HCT116 (cell line): Measurements from ENCODE around the gene FRMD4B. TPM values are rescaled to one million over a fixed set of nuclear protein-coding genes. Genes with fewer than 3 reads are reported as not detected.

ENCODE experiments used
- ATAC-seq: fragments of 200-7000 bp; cut with Tn5 transposase; 2 replicates; pipeline ENCODE4 v1.9.1; 2020; ENCODE audit warnings: mild to moderate bottlenecking, moderate library complexity
- BruUV-seq: library from RNA; stranded (reverse); fragments of 400-500 nt; replicated peaks from 2 replicates; lab custom pipeline; 2021; lab: Mats Ljungman, UMichigan
- CTCF ChIA-PET: fragments of 300-600 bp; sonication (Branson Sonifier 250); formaldehyde crosslinking; loops from one replicate; lab custom pipeline; 2021; ENCODE audit warnings: antibody characterized with exemption; lab: Charles Lee
- POLR2A ChIA-PET: fragments of 300-600, 350-600 bp; sonication (Branson Sonifier 250); formaldehyde crosslinking; loops from one replicate; lab custom pipeline; 2021; ENCODE audit warnings: antibody characterized with exemption; lab: Charles Lee
- RAD21 ChIA-PET, 2 experiments: fragments of 300-600 bp; sonication (Branson Sonifier 250); formaldehyde crosslinking; loops; one replicate each; lab custom pipeline; 2023; ENCODE audit warnings: low total read pairs in 2 of 2; ENCODE audit not compliant: uncharacterized antibody in 2 of 2, unreplicated experiment in 2 of 2, low non-redundant PET in 1 of 2; lab: Charles Lee
- DNase-seq: peaks from one replicate; pipeline ENCODE4 v3.0.0-alpha.2; 2010; ENCODE audit warnings: low read depth, low spot score
- H2AFZ ChIP-seq: fragments of 200-600 bp; shearing (Covaris generic), sonication (generic); 2 replicates; pipeline ENCODE4 v1.6.1; 2017; ENCODE audit warnings: low read depth, mixed run types, mixed read lengths, antibody characterized with exemption, low read length; ENCODE audit not compliant: poor library complexity, severe bottlenecking
- H3K27ac ChIP-seq: 2 replicates; pipeline ENCODE4 v1.5.1; 2012; ENCODE audit warnings: low read depth, low read length
- H3K27me3 ChIP-seq: fragments of 200-600 bp; sonication (generic); 2 replicates; pipeline ENCODE4 v1.6.1; 2016; ENCODE audit warnings: mixed run types, low read length, mixed read lengths; ENCODE audit not compliant: insufficient read depth
- H3K36me3 ChIP-seq, 2 experiments: fragments of 200-500 bp in 1 of 2; fragments of 200-600 bp in 1 of 2; sonication (Bioruptor generic) in 1 of 2; sonication (generic) in 1 of 2; 2 replicates each; pipeline versions ENCODE4 v1.5.1 to v1.6.1; 2014 to 2016; ENCODE audit warnings: low read length in 2 of 2, inconsistent platforms in 1 of 2, mixed read lengths in 1 of 2, mixed run types in 1 of 2; ENCODE audit not compliant: insufficient read depth in 2 of 2, control insufficient read depth in 1 of 2
- H3K4me1 ChIP-seq, 2 experiments: fragments of 200-600 bp in 1 of 2; sonication (generic) in 1 of 2; 2 replicates each; pipeline versions ENCODE4 v1.5.1 to v1.6.1; 2012 to 2017; ENCODE audit warnings: low read length in 2 of 2, inconsistent platforms in 1 of 2, mild to moderate bottlenecking in 1 of 2, mixed read lengths in 1 of 2, mixed run types in 1 of 2, moderate library complexity in 1 of 2; ENCODE audit not compliant: insufficient read depth in 2 of 2, control insufficient read depth in 1 of 2
- H3K4me2 ChIP-seq: fragments of 200-600 bp; sonication (generic); 2 replicates; pipeline ENCODE4 v1.6.1; 2017; ENCODE audit warnings: mixed run types, low read length, mixed read lengths
- H3K4me3 ChIP-seq, 2 experiments: fragments of 200-600 bp in 1 of 2; sonication (generic) in 1 of 2; replicated peaks in 1 of 2; 2 replicates each; pipeline ENCODE4 v1.5.1; 2011 to 2016; ENCODE audit warnings: low read length in 2 of 2, control low read depth in 1 of 2, low read depth in 1 of 2, mild to moderate bottlenecking in 1 of 2, mixed read lengths in 1 of 2, mixed run types in 1 of 2
- H3K79me2 ChIP-seq: fragments of 200-600 bp; sonication (generic); 2 replicates; pipeline ENCODE4 v1.6.1; 2017; ENCODE audit warnings: mild to moderate bottlenecking, mixed run types, low read length, moderate library complexity, mixed read lengths; ENCODE audit not compliant: insufficient read depth
- H3K9ac ChIP-seq: fragments of 200-600 bp; sonication (generic); 2 replicates; pipeline ENCODE4 v1.6.1; 2016; ENCODE audit warnings: low read length, mixed read lengths
- H3K9me2 ChIP-seq: fragments of 200-600 bp; sonication (generic), shearing (Covaris generic); 2 replicates; pipeline ENCODE4 v1.6.1; 2017; ENCODE audit warnings: mixed run types, mild to moderate bottlenecking, moderate library complexity; ENCODE audit not compliant: insufficient read depth
- H3K9me3 ChIP-seq, 2 experiments: fragments of 200-500 bp in 1 of 2; fragments of 200-600 bp in 1 of 2; sonication (Bioruptor generic) in 1 of 2; sonication (generic) in 1 of 2; 2 replicates each; pipeline ENCODE4 v1.6.1; 2014 to 2017; ENCODE audit warnings: low read length in 2 of 2, mixed read lengths in 2 of 2, inconsistent platforms in 1 of 2, low read depth in 1 of 2, mild to moderate bottlenecking in 1 of 2, mixed run types in 1 of 2, moderate library complexity in 1 of 2; ENCODE audit not compliant: control insufficient read depth in 1 of 2, insufficient read depth in 1 of 2
- H4K20me1 ChIP-seq: fragments of 200-600 bp; sonication (generic), shearing (Covaris generic); 2 replicates; pipeline ENCODE4 v1.6.1; 2017; ENCODE audit warnings: mixed run types, mild to moderate bottlenecking, moderate library complexity; ENCODE audit not compliant: insufficient read depth
- CEBPB ChIP-seq: IDR thresholded peaks from 2 replicates; pipeline ENCODE4 v1.6.1; 2012; ENCODE audit warnings: low read depth
- REST ChIP-seq: IDR thresholded peaks from 2 replicates; pipeline ENCODE4 v1.6.1; 2012; ENCODE audit warnings: low read depth
- TCF7L2 ChIP-seq: IDR thresholded peaks from 2 replicates; pipeline ENCODE4 v1.7.0; 2011; ENCODE audit warnings: borderline replicate concordance, inconsistent platforms; ENCODE audit not compliant: insufficient read depth, insufficient read length; ENCODE audit errors: extremely low read depth
- YY1 ChIP-seq: IDR thresholded peaks from 2 replicates; pipeline ENCODE4 v1.6.1; 2011; ENCODE audit warnings: low read length, low read depth, moderate library complexity, mild to moderate bottlenecking; ENCODE audit not compliant: insufficient replicate concordance; ENCODE audit errors: extremely low read depth
- ZBTB33 ChIP-seq: IDR thresholded peaks from 2 replicates; pipeline ENCODE4 v1.6.1; 2011; ENCODE audit warnings: mild to moderate bottlenecking, low read length, moderate library complexity; ENCODE audit not compliant: insufficient replicate concordance; ENCODE audit errors: extremely low read depth
- ZFX ChIP-seq: fragments of 450-650 bp; IDR thresholded peaks from 2 replicates; pipeline ENCODE4 v1.6.1; 2017
- intact Hi-C: fragments of 100-400 bp; cut with micrococcal nuclease; formaldehyde crosslinking; loops from 2 replicates; pipeline ENCODE4 v1.10.0; 2022
- total RNA-seq: library from RNA; stranded (reverse); gene quantifications from one replicate; pipeline ENCODE4 v1.2.1, GENCODE V29; 2021; ENCODE audit not compliant: unreplicated experiment

FRMD4B gene
- total RNA-seq, 1 experiment from 2014 or later = 2.0 TPM

- no TSS peak for BruUV-seq
- RAD21 ChIA-PET = no interaction called here
- POLR2A ChIA-PET = no interaction called here
- H3K9me2 ChIP-seq = no peaks in the 10 kb centered on the region
- H3K4me3 ChIP-seq = no peak overlapping the region
- no peak overlapping the region for H2AFZ ChIP-seq
- TF ChIP-seq CEBPB (no peak), ZBTB33 (no peak), REST (no peak), TCF7L2 (no peak), ZFX (no peak), YY1 (no peak)
- H3K4me1 ChIP-seq = no peaks in the 10 kb centered on the region
- no peak for ATAC-seq
- H3K27ac ChIP-seq = no peak overlapping the region
- H3K9ac ChIP-seq = no peak overlapping the region
- H3K4me2 ChIP-seq = no peak overlapping the region
- CTCF ChIA-PET = no interaction called here
- H3K9me3 ChIP-seq = no peaks in the 10 kb centered on the region
- no peaks in the 10 kb centered on the region for H3K27me3 ChIP-seq
- DNase-seq = no peak
- H4K20me1 ChIP-seq = no peaks in the 10 kb centered on the region
- no peaks in the 10 kb centered on the region for H3K36me3 ChIP-seq
- no peaks in the 10 kb centered on the region for H3K79me2 ChIP-seq
- intact Hi-C loops = no loop called here
Observed at GRCh38 chr3:69214241-69214640, 171.6 kb downstream of the FRMD4B start.
